SU-DHL-6 (cell line): ENCODE measurements around the gene PFKFB1.

Experiments used
- H2AFZ ChIP-seq: fragments of 200-600 bp; sonication (generic); 2 replicates; pipeline ENCODE4 v1.6.1; 2014; ENCODE audit warnings: low read depth, mild to moderate bottlenecking, moderate library complexity, mixed read lengths, antibody characterized with exemption, low read length; ENCODE audit not compliant: severe bottlenecking
- H3F3A ChIP-seq: fragments of 200-600 bp; shearing (Covaris generic); 2 replicates; pipeline ENCODE4 v1.6.0; 2016; ENCODE audit warnings: antibody characterized with exemption, mild to moderate bottlenecking; ENCODE audit not compliant: insufficient read depth
- H3K27ac ChIP-seq: fragments of 200-600 bp; sonication (generic); 2 replicates; pipeline ENCODE4 v1.5.1; 2016; ENCODE audit warnings: low read depth, mild to moderate bottlenecking, low read length, moderate library complexity, mixed read lengths
- H3K27me3 ChIP-seq: fragments of 200-600 bp; sonication (generic), shearing (Covaris generic); 2 replicates; pipeline ENCODE4 v1.6.0; 2014; ENCODE audit warnings: mild to moderate bottlenecking, low read length
- H3K36me3 ChIP-seq: fragments of 200-600 bp; sonication (generic); 2 replicates; pipeline ENCODE4 v1.6.1; 2014; ENCODE audit warnings: mild to moderate bottlenecking, low read length, mixed read lengths
- H3K4me2 ChIP-seq: fragments of 300-600, 200-600 bp; shearing (Covaris generic), sonication (generic); 2 replicates; pipeline ENCODE4 v1.6.0; 2014; ENCODE audit warnings: low read length, low read depth, mild to moderate bottlenecking; ENCODE audit not compliant: poor library complexity, severe bottlenecking
- H3K4me3 ChIP-seq: fragments of 200-600 bp; sonication (generic); 2 replicates; pipeline ENCODE4 v1.5.1; 2014; ENCODE audit warnings: antibody characterized with exemption, low read length, mild to moderate bottlenecking, mixed read lengths; ENCODE audit not compliant: insufficient read depth, poor library complexity, severe bottlenecking
- H3K79me2 ChIP-seq: fragments of 200-600 bp; sonication (generic); 2 replicates; pipeline ENCODE4 v1.6.1; 2014; ENCODE audit warnings: mild to moderate bottlenecking, low read length, moderate library complexity; ENCODE audit not compliant: insufficient read depth
- H3K9ac ChIP-seq: fragments of 200-600 bp; sonication (generic); 2 replicates; pipeline ENCODE4 v1.7.0; 2014; ENCODE audit warnings: mild to moderate bottlenecking, low read length
- H3K9me2 ChIP-seq: fragments of 200-600 bp; sonication (generic); replicated peaks from 2 replicates; pipeline ENCODE4 v1.6.1; 2014; ENCODE audit warnings: low read length; ENCODE audit not compliant: insufficient read depth
- H3K9me3 ChIP-seq: fragments of 200-600 bp; sonication (generic); 2 replicates; pipeline ENCODE4 v1.6.1; 2014; ENCODE audit warnings: low read length, mixed read lengths; ENCODE audit not compliant: insufficient read depth
- H4K20me1 ChIP-seq: fragments of 200-600 bp; sonication (generic); 2 replicates; pipeline ENCODE4 v1.6.1; 2014; ENCODE audit warnings: low read depth, mild to moderate bottlenecking, antibody characterized with exemption, low read length, moderate library complexity, mixed read lengths
- EZH2phosphoT487 ChIP-seq: fragments of 200-600 bp; sonication (generic), shearing (Covaris generic); conservative IDR thresholded peaks from 2 replicates; pipeline ENCODE4 v1.6.1; 2018; ENCODE audit warnings: mild to moderate bottlenecking, antibody characterized with exemption, low read length, moderate library complexity, mixed read lengths
- TF ChIP-seq, protein P1 (sequence below): fragments of 200-600 bp; sonication (generic); IDR thresholded peaks from one replicate; pipeline ENCODE4 v1.5.1; 2017; ENCODE audit warnings: antibody characterized with exemption, mild to moderate bottlenecking, low read length, moderate library complexity; ENCODE audit not compliant: insufficient read depth, poor library complexity, severe bottlenecking

PFKFB1 gene

DNA sequence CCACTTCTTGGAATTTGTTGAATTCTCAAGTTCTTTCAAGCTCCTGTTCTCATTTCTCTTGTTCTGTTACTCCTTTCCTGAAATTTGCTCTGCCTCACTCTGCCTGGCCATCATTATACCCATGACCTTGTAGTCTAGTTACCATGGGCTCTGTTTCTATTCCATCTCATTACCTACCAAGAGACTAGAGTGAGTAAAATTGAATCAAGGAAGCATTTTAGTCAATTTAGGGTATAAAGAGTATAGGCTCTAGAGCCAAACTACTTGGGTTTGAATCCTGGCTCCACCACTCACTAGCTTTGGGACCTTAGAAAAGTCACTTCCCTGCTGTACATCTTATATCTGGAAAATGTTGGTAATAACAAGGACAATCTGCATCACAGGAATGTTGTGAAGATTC, 34.6 kb upstream of the PFKFB1 start:
- no peaks in the 10 kb centered on the region for H4K20me1 ChIP-seq
- no peak overlapping the region for H3K27ac ChIP-seq

DNA sequence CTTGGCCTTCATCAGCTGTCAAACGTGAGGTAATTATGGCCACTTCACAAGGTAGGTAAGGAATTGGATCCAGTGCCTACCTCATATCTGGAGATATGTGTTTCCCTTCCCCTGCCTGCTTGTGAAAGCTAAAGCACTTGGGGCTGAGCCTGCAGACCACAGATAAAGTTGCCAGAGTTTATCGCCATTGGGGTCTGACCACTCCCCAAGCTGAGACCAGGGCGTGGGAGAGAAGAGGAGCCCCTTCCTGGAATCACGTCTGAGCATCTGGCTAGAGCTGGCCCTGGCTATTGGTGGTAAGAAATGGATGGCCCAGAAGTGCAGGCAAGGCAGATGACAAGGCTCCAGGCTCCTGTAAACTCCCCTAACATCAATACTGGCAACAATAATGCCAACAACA, 34.1 kb upstream of the PFKFB1 start:
- Histone ChIP-seq H3K9me2 (no peaks in the 10 kb centered on the region), H2AFZ (no peak overlapping the region), H4K20me1 (no peaks in the 10 kb centered on the region), H3F3A (no peaks in the 10 kb centered on the region), H3K4me2 (no peak overlapping the region), H3K27ac (no peak overlapping the region), H3K36me3 (no peaks in the 10 kb centered on the region), H3K9ac (no peak overlapping the region), H3K4me3 (no peak overlapping the region), H3K27me3 (no peaks in the 10 kb centered on the region), H3K9me3 (no peaks in the 10 kb centered on the region), H3K79me2 (no peaks in the 10 kb centered on the region)
- TF ChIP-seq, protein P1, sequence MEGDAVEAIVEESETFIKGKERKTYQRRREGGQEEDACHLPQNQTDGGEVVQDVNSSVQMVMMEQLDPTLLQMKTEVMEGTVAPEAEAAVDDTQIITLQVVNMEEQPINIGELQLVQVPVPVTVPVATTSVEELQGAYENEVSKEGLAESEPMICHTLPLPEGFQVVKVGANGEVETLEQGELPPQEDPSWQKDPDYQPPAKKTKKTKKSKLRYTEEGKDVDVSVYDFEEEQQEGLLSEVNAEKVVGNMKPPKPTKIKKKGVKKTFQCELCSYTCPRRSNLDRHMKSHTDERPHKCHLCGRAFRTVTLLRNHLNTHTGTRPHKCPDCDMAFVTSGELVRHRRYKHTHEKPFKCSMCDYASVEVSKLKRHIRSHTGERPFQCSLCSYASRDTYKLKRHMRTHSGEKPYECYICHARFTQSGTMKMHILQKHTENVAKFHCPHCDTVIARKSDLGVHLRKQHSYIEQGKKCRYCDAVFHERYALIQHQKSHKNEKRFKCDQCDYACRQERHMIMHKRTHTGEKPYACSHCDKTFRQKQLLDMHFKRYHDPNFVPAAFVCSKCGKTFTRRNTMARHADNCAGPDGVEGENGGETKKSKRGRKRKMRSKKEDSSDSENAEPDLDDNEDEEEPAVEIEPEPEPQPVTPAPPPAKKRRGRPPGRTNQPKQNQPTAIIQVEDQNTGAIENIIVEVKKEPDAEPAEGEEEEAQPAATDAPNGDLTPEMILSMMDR = no peak
- no peak for TF ChIP-seq EZH2phosphoT487

More for the DNA sequence above, 34.6 kb upstream of the PFKFB1 start:
- Histone ChIP-seq H3K79me2 (no peaks in the 10 kb centered on the region), H3K36me3 (no peaks in the 10 kb centered on the region), H3K4me3 (no peak overlapping the region), H3K9ac (no peak overlapping the region), H3K27me3 (no peaks in the 10 kb centered on the region), H3K4me2 (no peak overlapping the region), H3F3A (no peaks in the 10 kb centered on the region), H2AFZ (no peak overlapping the region), H3K9me3 (no peaks in the 10 kb centered on the region), H3K9me2 (no peaks in the 10 kb centered on the region)
- TF ChIP-seq, protein P1 = no peak
- no peak for TF ChIP-seq EZH2phosphoT487

DNA sequence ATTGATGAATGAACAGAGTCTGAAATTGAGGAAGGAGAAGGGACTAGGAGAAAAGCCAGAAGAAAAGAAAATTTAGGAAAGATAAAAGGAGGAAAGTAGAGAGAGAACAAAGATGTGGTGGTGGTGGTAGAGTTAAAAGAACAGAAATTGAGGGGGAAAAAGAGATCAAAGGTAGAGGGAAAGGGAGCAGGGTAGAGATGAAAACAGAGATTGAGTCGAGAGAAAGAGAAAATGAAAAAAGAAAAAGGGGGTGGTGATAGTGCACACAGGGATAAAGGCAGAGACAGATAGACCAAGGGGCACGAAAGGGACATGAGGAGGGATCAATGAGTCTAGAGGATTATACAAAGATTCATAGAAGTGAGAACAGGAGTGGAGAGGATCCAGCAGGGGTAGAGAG, 32.9 kb upstream of the PFKFB1 start:
- TF ChIP-seq, protein P1 = no peak
- no peak for TF ChIP-seq EZH2phosphoT487
- no peak overlapping the region for H3K27ac ChIP-seq
- no peaks in the 10 kb centered on the region for H4K20me1 ChIP-seq
- H3K27me3 ChIP-seq = no peaks in the 10 kb centered on the region
- no peak overlapping the region for H2AFZ ChIP-seq
- H3K9me2 ChIP-seq = no peaks in the 10 kb centered on the region
- no peaks in the 10 kb centered on the region for H3K79me2 ChIP-seq
- H3K4me2 ChIP-seq = no peak overlapping the region
- no peaks in the 10 kb centered on the region for H3F3A ChIP-seq
- H3K9ac ChIP-seq = no peak overlapping the region
- H3K4me3 ChIP-seq = no peak overlapping the region
- no peaks in the 10 kb centered on the region for H3K36me3 ChIP-seq
- H3K9me3 ChIP-seq = no peaks in the 10 kb centered on the region
